ENCODE data around the gene GALR2. TPM values are rescaled to one million over a fixed set of nuclear protein-coding genes. Genes with fewer than 3 reads are reported as not detected.
A peak's percentile ranks its signal among the peaks of the same experiment; 100 is the strongest.

GALR2 gene
- total RNA-seq, 1 donor from 2014 or later = not detected

DNA sequence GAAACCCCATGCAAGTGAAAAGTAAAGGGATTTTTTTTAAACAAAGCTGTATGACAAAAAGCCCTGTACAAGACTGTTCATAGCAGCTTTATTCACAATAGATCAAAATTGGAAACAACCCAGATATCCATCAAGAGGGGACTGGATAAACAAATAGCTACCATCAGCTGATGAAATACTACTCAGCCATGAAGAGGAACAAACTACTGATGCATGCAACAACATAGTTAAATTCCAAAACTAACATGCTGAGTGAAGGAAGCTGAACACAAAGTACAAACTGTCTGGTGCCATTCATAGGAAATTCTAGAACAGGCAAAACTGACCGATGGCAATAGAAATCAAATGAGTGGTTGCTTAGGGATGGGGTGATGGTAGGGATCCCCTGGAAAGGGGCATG, 51.3 kb downstream of the GALR2 start:
- TF ChIP-seq, protein P1, sequence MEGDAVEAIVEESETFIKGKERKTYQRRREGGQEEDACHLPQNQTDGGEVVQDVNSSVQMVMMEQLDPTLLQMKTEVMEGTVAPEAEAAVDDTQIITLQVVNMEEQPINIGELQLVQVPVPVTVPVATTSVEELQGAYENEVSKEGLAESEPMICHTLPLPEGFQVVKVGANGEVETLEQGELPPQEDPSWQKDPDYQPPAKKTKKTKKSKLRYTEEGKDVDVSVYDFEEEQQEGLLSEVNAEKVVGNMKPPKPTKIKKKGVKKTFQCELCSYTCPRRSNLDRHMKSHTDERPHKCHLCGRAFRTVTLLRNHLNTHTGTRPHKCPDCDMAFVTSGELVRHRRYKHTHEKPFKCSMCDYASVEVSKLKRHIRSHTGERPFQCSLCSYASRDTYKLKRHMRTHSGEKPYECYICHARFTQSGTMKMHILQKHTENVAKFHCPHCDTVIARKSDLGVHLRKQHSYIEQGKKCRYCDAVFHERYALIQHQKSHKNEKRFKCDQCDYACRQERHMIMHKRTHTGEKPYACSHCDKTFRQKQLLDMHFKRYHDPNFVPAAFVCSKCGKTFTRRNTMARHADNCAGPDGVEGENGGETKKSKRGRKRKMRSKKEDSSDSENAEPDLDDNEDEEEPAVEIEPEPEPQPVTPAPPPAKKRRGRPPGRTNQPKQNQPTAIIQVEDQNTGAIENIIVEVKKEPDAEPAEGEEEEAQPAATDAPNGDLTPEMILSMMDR (IDR thresholded peaks at IDR 0.05; ENCODE audit: unreplicated experiment) = no peak
- no peak for DNase-seq (ENCODE audit: low spot score)
- peaks cover 9% of the 10 kb centered on the region for H3K27me3 Mint-ChIP-seq (ENCODE audit: unreplicated experiment)
- peaks cover 25% of the 10 kb centered on the region for H3K4me1 Mint-ChIP-seq (ENCODE audit: unreplicated experiment)
- H3K36me3 Mint-ChIP-seq (ENCODE audit: low read depth, unreplicated experiment) = no peaks in the 10 kb centered on the region
- H3K4me3 Mint-ChIP-seq (ENCODE audit: unreplicated experiment) = no peak overlapping the region
- no peak overlapping the region for H3K27ac Mint-ChIP-seq (ENCODE audit: unreplicated experiment)
- H3K9me3 Mint-ChIP-seq (ENCODE audit: unreplicated experiment) = no peaks in the 10 kb centered on the region

Small RNA genes lying within 50 kb of the gene (microRNA-seq; reads per million reads assigned to microRNA genes)
- gene MIR6868 (ENCODE audit: unreplicated experiment) = 3.1 reads per million, percentile 39 among the genes with 10 or more reads in this experiment

Other genes starting within 250 kb of the GALR2 start
- 11.5 TPM for gene UNC13D, start 230.4 kb upstream of the GALR2 start, total RNA-seq (ENCODE audit: unreplicated experiment)
- gene WBP2, start 219.4 kb upstream of the GALR2 start, total RNA-seq (ENCODE audit: unreplicated experiment) = 69.6 TPM
- gene TRIM47, start 196.2 kb upstream of the GALR2 start, total RNA-seq (ENCODE audit: unreplicated experiment) = 4.4 TPM
- 14.1 TPM for gene TRIM65, start 177.8 kb upstream of the GALR2 start, total RNA-seq (ENCODE audit: unreplicated experiment)
- 78.2 TPM for gene MRPL38, start 169.9 kb upstream of the GALR2 start, total RNA-seq (ENCODE audit: unreplicated experiment)
- gene FBF1, start 133.7 kb upstream of the GALR2 start, total RNA-seq (ENCODE audit: unreplicated experiment) = 7.8 TPM
- gene ACOX1, start 95.6 kb upstream of the GALR2 start, total RNA-seq (ENCODE audit: unreplicated experiment) = 36.1 TPM
- gene TEN1, start 95.5 kb upstream of the GALR2 start, total RNA-seq (ENCODE audit: unreplicated experiment) = 22.6 TPM
- 8.4 TPM for gene CDK3, start 73.9 kb upstream of the GALR2 start, total RNA-seq (ENCODE audit: unreplicated experiment)
- not detected for gene EVPL, start 47.5 kb upstream of the GALR2 start, total RNA-seq (ENCODE audit: unreplicated experiment)
- 62.6 TPM for gene SRP68, start 2.3 kb upstream of the GALR2 start, total RNA-seq (ENCODE audit: unreplicated experiment)
- gene ZACN, start 4.4 kb downstream of the GALR2 start, total RNA-seq (ENCODE audit: unreplicated experiment) = not detected
- 183 TPM for gene EXOC7, start 29.0 kb downstream of the GALR2 start, total RNA-seq (ENCODE audit: unreplicated experiment)
- gene FOXJ1, start 66.5 kb downstream of the GALR2 start, total RNA-seq (ENCODE audit: unreplicated experiment) = 2.1 TPM
- 18.7 TPM for gene RNF157, start 165.7 kb downstream of the GALR2 start, total RNA-seq (ENCODE audit: unreplicated experiment)
- 90.4 TPM for gene UBALD2, start 190.6 kb downstream of the GALR2 start, total RNA-seq (ENCODE audit: unreplicated experiment)
- gene QRICH2, start 233.5 kb downstream of the GALR2 start, total RNA-seq (ENCODE audit: unreplicated experiment) = 15.0 TPM

Measured in endothelial cell (in vitro differentiated cells).